Stimulated activated CD4-positive, alpha-beta T cell treated with anti-CD3 and anti-CD28 coated beads, Interleukin-2, amount 100 ng/mL, for 4 hours (primary cell): ENCODE data around the gene TTYH1.

ENCODE experiments used
- DNase-seq: peaks from one replicate; pipeline ENCODE4 v3.0.0-alpha.2; 2020; ENCODE audit warnings: low read depth

The TTYH1 gene

DNA sequence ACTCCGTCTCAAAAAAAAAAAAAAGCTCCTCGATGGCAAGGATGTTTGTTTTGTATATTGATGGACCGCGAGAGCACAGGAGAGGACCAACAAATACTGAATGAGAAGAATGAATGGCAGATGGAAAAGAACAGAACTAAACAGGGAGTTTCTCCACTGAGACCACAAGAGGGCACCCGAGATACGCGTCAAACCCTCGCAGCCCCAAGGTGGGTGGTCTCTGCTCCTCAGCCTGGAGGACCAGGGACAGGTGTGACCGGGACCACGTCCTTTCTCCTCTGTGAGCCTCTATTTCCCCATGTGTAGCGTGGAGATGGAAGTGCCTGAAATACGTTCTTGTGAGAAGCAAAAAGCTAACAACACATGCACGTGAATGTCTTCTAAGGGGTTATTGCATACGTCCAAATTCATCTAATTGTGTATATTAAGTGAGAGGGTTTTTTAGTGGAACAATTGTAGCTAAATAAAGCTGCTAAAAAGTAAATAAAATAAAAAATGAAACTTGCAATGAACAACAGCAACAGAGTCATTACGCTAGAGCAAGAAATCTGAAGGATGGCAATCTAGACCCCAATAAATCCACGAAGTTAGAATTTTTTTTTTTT lies 66.2 kb downstream of the TTYH1 start:
- DNase-seq, result peak; percentile 14

DNA sequence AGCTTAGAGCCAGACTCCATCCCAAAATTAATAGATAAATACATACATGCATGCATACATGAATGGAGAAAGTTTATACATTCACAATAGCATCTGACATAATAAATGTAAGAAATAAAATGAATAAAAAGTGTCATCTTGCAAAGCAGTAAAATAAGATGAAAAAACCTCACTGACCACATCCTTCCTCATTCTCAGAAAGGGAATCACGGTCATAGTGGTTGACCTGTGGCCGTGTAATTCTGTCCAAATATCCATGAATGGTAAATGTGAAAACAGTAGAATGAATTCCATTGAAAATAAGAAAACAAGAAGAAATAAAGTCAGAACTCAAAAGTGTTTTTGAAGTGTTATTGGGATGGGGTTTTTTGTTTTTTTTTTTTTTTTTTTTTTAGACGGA lies 67.6 kb downstream of the TTYH1 start:
- no peak for DNase-seq

DNA sequence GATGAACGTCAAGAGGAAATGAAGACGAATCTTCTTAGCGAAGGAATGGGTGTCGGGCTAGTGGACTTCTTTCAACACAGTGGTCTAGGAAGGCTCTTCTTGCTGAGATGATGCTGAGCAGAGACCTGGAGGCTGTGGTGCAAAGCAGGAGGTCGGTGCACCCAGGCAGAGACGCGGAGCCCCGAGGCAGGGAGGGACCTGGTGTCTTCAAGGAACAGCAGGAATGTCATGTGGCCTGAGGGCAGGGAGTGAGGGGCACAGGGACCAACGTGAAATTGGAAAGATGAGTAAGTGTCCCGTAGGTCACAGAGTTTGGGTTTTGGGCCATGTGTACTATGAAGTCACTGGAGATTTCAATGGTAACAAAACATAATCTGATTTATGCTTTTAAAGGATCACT lies 69.2 kb downstream of the TTYH1 start:
- DNase-seq, result no peak

DNA sequence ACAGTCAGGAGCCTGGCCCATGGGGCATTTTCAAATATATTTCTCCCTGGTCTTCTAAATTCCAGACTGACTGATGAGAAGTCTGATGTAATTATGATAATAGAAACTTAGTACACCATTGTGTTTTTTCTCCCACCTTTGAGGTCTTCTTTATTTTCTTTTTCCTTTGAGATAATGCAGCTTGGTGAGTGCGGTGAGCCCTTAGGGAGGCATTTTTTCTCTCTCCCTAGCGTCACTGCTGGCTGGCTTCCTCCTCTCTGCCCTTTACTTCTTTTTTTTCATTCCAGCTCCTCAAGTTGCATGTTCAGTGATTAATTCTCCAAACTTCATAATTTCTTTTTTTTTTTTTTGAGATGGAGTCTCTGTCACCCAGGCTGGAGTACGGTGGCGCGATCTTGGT lies 70.6 kb downstream of the TTYH1 start:
- DNase-seq, result no peak
